Measurements from ENCODE around the gene CCDC50.

- TF ChIP-seq CTCF (conservative IDR thresholded peaks at IDR 0.05) (no peak), EZH2 (IDR thresholded peaks at IDR 0.05; ENCODE audit: low read depth) (no peak)
These were observed 40.4 kb downstream of the CCDC50 start for GRCh38 chr3:191369616-191370010.

All from PC-9 (cell line).